B cell (primary cell): ENCODE data around the gene BCAR1.
"Not testable (repeated sequence)": the region's sequence is repeated elsewhere in the genome, so short reads cannot be mapped to it uniquely, and the experiment has no call there.

Experiments used
- EZH2 ChIP-seq: IDR thresholded peaks from 2 replicates; pipeline ENCODE4 v1.6.1; 2012; ENCODE audit warnings: borderline replicate concordance, low read depth, mild to moderate bottlenecking, moderate library complexity, low read length; ENCODE audit not compliant: insufficient read depth, poor library complexity, severe bottlenecking
- TF ChIP-seq, protein P1 (sequence below): fragments of 200-600 bp; IDR thresholded peaks from one replicate; pipeline ENCODE4 v1.8.0; 2022; ENCODE audit warnings: antibody characterized with exemption, mild to moderate bottlenecking

DNA sequence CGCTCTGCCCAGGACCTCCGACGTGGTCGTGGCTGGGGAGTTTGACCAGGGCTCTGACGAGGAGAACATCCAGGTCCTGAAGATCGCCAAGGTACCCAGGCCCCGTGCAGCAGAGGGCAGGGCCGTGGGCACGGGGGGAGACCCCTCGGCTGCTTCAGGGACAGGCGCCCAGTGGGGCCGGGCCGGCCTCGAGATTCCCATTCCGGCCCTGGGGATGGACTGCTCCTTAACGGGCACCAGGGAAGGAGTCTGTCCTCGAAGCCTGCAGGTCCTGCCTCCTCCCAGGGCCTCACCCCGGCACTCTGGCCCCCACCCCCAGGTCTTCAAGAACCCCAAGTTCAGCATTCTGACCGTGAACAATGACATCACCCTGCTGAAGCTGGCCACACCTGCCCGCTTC is 28.3 kb downstream of the BCAR1 start:
- TF ChIP-seq EZH2: not testable (repeated sequence)
- TF ChIP-seq, protein P1, sequence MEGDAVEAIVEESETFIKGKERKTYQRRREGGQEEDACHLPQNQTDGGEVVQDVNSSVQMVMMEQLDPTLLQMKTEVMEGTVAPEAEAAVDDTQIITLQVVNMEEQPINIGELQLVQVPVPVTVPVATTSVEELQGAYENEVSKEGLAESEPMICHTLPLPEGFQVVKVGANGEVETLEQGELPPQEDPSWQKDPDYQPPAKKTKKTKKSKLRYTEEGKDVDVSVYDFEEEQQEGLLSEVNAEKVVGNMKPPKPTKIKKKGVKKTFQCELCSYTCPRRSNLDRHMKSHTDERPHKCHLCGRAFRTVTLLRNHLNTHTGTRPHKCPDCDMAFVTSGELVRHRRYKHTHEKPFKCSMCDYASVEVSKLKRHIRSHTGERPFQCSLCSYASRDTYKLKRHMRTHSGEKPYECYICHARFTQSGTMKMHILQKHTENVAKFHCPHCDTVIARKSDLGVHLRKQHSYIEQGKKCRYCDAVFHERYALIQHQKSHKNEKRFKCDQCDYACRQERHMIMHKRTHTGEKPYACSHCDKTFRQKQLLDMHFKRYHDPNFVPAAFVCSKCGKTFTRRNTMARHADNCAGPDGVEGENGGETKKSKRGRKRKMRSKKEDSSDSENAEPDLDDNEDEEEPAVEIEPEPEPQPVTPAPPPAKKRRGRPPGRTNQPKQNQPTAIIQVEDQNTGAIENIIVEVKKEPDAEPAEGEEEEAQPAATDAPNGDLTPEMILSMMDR: not testable (repeated sequence)
